ENCODE data around the gene AQP9.
A peak's percentile ranks its signal among the peaks of the same experiment; 100 is the strongest.
"Not testable (repeated sequence)": the region's sequence is repeated elsewhere in the genome, so short reads cannot be mapped to it uniquely, and the experiment has no call there.

AQP9 gene

GRCh38 chr15:58182460-58183163, 44.4 kb downstream of the AQP9 start:
- peak; percentile 26 for DNase-seq

- DNase-seq, result no peak
Observed at GRCh38 chr15:58185439-58185838, 47.3 kb downstream of the AQP9 start.

- no peak for DNase-seq
Observed at GRCh38 chr15:58189148-58189811, 51.1 kb downstream of the AQP9 start.

GRCh38 chr15:58190419-58190818, 52.2 kb downstream of the AQP9 start:
- DNase-seq, result no peak

GRCh38 chr15:58193636-58194035, 55.5 kb downstream of the AQP9 start:
- DNase-seq, result not testable (repeated sequence)

GRCh38 chr15:58200739-58201138, 62.6 kb downstream of the AQP9 start:
- no peak for DNase-seq

GRCh38 chr15:58201516-58201915, 63.3 kb downstream of the AQP9 start:
- no peak for DNase-seq

GRCh38 chr15:58203537-58203936, 65.4 kb downstream of the AQP9 start:
- no peak for DNase-seq

- DNase-seq, result no peak
Observed at GRCh38 chr15:58206151-58206550, 68.0 kb downstream of the AQP9 start.

GRCh38 chr15:58208217-58208616, 70.0 kb downstream of the AQP9 start:
- DNase-seq, result not testable (repeated sequence)

GRCh38 chr15:58209007-58209481, 70.9 kb downstream of the AQP9 start:
- DNase-seq, result not testable (repeated sequence)

GRCh38 chr15:58210031-58210430, 71.8 kb downstream of the AQP9 start:
- not testable (repeated sequence) for DNase-seq

- DNase-seq, result peak; percentile 55
Observed at GRCh38 chr15:58212909-58213526, 74.8 kb downstream of the AQP9 start.

GRCh38 chr15:58213587-58214338, 75.6 kb downstream of the AQP9 start:
- DNase-seq, result no peak

GRCh38 chr15:58214591-58215340, 76.6 kb downstream of the AQP9 start:
- no peak for DNase-seq

GRCh38 chr15:58217460-58217859, 79.3 kb downstream of the AQP9 start:
- DNase-seq, result no peak

- no peak for DNase-seq
Observed at GRCh38 chr15:58221591-58222241, 83.5 kb downstream of the AQP9 start.

GRCh38 chr15:58222679-58223078, 84.5 kb downstream of the AQP9 start:
- no peak for DNase-seq

- DNase-seq, result no peak
Observed at GRCh38 chr15:58223432-58223831, 85.3 kb downstream of the AQP9 start.

GRCh38 chr15:58224068-58224467, 85.9 kb downstream of the AQP9 start:
- DNase-seq, result no peak

- DNase-seq, result peak; percentile 77
Observed at GRCh38 chr15:58227706-58228543, 89.7 kb downstream of the AQP9 start.
